Measurements from ENCODE around the gene HYCC2.
"Not testable (repeated sequence)": the region's sequence is repeated elsewhere in the genome, so short reads cannot be mapped to it uniquely, and the experiment has no call there.

GRCh38 chr2:201038361-201038760, 33.1 kb downstream of the HYCC2 start:
- TF ChIP-seq, protein P1, sequence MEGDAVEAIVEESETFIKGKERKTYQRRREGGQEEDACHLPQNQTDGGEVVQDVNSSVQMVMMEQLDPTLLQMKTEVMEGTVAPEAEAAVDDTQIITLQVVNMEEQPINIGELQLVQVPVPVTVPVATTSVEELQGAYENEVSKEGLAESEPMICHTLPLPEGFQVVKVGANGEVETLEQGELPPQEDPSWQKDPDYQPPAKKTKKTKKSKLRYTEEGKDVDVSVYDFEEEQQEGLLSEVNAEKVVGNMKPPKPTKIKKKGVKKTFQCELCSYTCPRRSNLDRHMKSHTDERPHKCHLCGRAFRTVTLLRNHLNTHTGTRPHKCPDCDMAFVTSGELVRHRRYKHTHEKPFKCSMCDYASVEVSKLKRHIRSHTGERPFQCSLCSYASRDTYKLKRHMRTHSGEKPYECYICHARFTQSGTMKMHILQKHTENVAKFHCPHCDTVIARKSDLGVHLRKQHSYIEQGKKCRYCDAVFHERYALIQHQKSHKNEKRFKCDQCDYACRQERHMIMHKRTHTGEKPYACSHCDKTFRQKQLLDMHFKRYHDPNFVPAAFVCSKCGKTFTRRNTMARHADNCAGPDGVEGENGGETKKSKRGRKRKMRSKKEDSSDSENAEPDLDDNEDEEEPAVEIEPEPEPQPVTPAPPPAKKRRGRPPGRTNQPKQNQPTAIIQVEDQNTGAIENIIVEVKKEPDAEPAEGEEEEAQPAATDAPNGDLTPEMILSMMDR (conservative IDR thresholded peaks at IDR 0.05 in 1 of 2, IDR thresholded peaks at IDR 0.05 in 1 of 2; ENCODE audit: low read depth in 1 of 2, low read length in 2 of 2) = not testable (repeated sequence)
- not testable (repeated sequence) for TF ChIP-seq EZH2 (IDR thresholded peaks at IDR 0.05; ENCODE audit: low read length, missing control alignments)

Measured in fibroblast of lung (primary cell).